ENCODE results near the gene SH3BP4.
A peak's percentile ranks its signal among the peaks of the same experiment; 100 is the strongest.
"Not testable (repeated sequence)": the region's sequence is repeated elsewhere in the genome, so short reads cannot be mapped to it uniquely, and the experiment has no call there.

Gene SH3BP4

GRCh38 chr2:235017441-235017840 is 65.6 kb downstream of the SH3BP4 start:
- no peak for DNase-seq (ENCODE audit: low read depth, low spot score)

- no peak for DNase-seq (ENCODE audit: low read depth, low spot score)
Observed at GRCh38 chr2:235018838-235019237, 67.0 kb downstream of the SH3BP4 start.

DNA sequence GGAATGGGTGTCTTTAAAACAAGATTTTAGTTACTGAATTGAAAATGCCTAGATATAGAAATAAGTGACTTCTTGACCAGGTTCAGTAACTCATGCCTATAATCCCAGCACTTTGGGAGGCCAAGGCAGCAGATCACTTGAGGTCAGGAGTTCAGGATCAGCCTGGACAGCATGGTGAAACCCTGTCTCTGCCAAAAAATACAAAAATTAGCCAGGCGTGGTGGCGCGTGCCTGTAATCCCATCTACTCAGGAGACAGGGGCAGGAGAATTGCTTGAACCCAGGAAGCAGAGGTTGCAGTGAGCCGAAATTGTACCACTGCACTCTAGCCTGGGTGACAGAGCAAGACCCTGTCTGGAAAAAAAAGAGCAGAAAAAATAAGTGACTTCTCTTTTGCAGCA is 68.3 kb downstream of the SH3BP4 start:
- DNase-seq (ENCODE audit: low read depth, low spot score) = not testable (repeated sequence)

DNA sequence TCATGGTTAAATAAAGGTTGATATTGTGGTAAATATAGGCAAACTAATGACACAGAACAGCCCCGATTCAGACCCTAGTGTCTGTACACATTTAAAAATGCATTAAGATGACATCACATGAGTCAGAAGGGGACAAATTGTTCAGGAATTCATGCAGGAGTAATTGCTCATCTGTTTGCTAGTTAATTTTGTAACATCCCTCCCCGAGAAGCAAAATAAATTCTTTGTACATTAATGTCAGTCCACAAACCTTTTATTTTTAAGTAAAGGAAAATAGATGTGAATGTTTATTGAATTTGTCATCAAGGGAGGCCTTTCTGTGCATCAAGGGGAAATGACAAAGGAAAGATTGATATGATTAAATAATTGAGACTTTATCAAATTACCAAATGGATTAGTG is 69.9 kb downstream of the SH3BP4 start:
- peak; percentile 65 for DNase-seq (ENCODE audit: low read depth, low spot score)

DNA sequence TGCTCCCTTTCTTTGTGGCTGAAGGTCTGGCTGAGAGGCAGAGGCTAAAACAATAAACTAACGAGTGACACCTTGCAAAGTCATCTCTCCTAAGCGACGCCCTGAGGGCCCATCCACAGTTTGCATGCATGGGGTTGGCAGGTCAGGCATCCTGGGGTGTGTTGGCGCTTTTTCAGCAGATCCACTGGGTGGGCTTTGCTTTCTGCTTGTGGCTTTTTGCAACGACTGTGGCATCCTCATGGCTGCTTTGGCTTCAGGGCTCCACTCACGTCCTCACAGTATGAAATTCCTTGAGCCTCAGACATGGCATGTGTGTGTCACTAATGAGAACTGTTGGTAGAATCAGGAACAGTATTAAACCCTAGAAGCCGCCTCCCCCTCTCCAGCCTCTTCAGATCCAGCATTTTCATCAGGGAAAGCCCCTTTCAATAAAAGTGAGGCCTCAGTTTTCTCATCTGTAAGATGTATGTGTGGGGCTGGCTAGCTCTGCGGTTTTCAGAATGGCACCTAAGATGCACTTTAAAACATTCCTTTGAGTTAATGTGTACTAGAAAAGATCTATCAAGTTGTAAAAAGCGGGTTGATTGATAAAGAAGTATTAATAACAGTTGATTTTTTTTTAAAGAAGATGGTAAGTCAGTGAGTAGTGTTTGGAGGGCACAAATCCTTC is 72.5 kb downstream of the SH3BP4 start:
- peak; percentile 53 for DNase-seq (ENCODE audit: low read depth, low spot score)

GRCh38 chr2:235024931-235025773 is 73.3 kb downstream of the SH3BP4 start:
- no peak for DNase-seq (ENCODE audit: low read depth, low spot score)

DNA sequence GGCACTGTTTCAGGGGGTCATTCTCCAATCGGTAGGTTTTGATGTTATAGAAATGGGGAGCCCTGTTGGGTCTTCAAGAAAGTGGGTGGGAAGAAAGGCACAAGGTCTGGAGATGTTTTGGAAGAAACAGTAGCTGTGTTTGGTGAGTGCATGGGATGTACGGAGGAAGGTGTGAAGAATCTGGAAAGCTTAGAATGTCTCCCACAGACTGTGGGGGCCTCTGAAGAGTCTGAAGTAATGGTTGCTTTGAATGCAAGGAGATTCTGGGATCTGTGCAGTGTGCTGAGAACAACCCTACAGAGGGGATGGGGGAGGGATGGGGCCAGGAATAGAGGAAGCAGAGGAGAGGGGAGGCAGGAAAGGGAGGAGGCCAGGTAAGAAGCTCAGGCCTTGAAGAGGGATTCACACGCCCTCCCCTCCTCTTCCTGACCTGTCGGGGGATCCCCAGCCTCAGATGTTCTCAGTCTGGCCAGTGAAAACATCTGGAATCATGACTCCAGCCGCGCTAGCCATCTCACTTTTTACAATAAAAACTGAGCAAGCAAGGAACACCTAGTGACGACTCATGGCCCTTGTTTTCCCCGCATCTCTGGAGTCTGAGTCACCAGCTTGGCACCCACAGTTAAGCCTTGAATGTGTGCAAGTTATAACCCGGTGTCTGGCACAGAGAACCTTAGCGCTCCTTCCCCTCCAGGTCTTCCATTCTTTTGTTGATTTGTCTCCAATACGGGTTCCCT is 74.2 kb downstream of the SH3BP4 start:
- peak; percentile 89 for DNase-seq (ENCODE audit: low read depth, low spot score)

DNA sequence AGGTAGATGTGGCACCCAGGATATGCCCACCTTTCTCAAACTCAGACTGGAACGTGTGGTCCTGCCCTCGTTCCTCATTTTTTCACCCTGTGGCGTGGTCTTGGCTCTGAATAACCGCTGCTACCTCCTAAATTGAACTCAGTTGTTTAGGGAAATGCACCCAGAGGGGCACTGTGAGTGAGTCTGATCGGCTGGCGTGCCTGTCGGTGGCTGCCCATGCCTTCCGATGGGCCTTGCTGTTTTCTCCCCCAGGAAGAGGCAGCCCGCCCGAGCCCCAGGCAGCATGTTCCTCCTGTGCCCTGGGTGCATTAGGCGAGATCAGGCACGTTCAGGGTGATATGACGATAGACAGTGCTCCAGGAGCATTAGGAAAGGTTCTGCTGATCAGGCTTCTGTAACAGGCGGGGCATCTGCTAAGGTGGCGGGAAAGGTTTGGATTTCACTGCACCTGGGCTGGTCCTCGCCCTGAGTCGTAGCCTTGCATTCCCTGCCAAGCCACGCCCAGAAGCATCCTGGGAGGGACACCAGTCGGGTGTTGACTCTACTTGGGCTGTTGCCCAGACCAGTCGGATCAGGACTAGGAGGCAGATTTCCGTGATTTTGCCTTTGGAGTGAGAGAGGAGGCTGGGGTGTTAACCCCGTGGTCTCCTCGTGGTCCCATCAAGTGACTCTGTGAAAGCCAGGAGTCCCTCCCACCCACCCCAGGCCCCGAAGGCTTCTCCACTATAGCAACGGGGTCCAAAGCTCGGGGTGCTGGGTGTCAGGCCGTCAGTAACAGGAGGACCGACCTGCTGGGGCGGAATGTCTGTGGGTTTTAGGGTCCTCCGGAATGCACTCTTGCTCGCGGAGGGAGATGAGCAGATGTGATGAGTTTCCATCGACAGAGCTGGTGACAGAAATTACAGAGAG is 75.1 kb downstream of the SH3BP4 start:
- DNase-seq (ENCODE audit: low read depth, low spot score) = peak; percentile 79

- peak; percentile 77 for DNase-seq (ENCODE audit: low read depth, low spot score)
Observed at GRCh38 chr2:235027558-235028214, 75.9 kb downstream of the SH3BP4 start.

GRCh38 chr2:235028646-235029045 is 76.8 kb downstream of the SH3BP4 start:
- no peak for DNase-seq (ENCODE audit: low read depth, low spot score)

- DNase-seq (ENCODE audit: low read depth, low spot score) = no peak
Observed at GRCh38 chr2:235029054-235029453, 77.2 kb downstream of the SH3BP4 start.

- DNase-seq (ENCODE audit: low read depth, low spot score) = no peak
Observed at GRCh38 chr2:235030126-235030525, 78.3 kb downstream of the SH3BP4 start.

DNA sequence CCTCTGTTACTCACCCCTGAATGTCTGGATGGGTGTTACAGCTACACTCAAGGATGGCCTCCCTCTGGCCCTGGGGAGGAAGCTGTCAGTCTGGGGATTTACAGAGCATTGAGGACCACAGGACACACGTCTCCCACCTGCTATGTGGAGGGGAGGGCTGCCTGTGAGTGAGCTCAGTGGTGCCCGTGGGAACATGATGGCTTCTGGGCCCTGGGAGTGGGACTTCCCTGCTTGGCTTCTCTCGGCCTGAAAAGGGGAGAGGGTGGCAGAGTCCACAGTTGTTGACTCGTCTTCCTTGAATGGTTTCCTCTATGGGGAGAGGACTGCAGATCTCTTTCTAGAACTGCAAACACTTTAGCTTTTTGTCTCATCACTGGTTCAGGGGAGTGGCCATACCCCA is 79.1 kb downstream of the SH3BP4 start:
- DNase-seq (ENCODE audit: low read depth, low spot score) = no peak

DNA sequence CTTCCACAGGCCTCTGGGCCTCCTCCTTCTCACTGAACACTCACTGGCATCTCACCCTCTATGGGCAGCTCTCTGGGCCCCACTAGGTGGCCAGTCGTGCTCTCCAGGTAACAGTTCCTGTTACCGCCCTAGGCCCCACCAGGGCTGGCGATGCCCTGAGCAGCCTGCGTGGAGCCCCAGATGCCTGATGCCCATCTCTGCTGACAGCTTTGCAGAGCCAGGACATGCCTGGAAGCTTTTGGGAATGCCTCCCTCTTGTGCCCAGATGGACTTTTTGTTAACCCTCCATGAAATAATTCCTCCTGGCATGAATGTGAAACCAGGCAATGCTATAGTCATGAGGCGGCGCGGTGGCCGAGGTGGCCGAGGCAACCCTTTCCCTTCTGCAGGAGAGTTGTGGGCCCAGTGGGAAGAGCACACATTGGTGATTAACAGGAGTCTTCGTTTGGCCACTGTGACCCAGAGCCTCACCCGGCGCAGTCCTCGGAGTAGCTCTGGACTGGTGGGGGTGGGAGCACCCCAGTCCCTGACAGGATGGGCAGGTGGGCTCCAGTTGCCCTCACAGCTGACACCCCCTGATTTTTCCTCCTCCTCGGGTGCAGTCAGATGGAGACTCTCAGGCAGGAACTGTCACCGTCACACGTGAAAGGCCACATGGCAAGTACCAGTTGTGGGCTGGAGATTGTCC is 80.0 kb downstream of the SH3BP4 start:
- no peak for DNase-seq (ENCODE audit: low read depth, low spot score)

GRCh38 chr2:235032466-235032865 is 80.6 kb downstream of the SH3BP4 start:
- DNase-seq (ENCODE audit: low read depth, low spot score) = no peak

DNA sequence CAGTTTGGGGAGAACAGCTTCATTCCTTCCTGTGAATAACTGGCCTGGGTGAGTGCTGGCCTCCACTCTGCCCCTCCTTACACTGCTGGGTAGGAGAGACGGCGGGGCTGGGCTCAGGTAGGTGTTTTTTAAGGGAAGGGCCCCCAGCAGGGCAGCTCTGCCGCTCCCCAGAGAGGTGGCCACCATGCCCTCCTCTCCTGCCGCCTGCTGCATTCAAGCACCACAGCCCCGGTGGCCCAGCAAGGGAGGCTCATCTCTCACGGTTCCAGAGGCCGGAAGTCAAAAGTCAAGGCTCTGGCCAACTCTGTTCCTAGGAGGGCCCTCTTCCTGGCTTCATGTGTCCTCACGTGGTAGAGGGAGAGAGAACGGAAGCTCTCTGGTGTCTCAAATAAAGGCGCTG is 81.1 kb downstream of the SH3BP4 start:
- no peak for DNase-seq (ENCODE audit: low read depth, low spot score)

- no peak for DNase-seq (ENCODE audit: low read depth, low spot score)
Observed at GRCh38 chr2:235034265-235035118, 82.7 kb downstream of the SH3BP4 start.

DNA sequence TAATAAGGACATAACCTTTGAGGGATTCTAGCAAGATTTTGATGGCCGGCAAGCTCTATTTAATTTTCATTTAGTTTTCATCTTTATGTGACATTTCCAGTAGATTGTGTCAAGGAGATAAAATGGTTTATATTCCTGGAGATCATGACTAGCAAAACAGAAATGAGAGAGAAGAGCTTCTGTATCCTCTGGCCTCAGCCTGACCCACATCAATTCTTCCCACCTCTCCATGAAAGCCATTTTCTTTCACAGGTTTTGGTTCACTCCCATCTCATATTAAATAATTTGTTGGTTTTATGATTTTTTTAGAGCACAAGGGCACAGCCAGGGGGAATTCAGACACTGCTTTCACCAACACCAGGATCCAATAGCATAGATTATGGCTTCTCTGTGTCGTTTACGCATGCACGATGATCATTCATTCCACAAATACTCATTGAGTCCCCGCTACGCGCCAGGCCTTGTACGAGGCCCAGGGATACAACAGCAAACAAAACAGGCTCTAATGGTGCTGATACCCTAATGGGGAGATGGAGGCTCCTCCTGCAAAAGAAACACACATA is 85.9 kb downstream of the SH3BP4 start:
- DNase-seq (ENCODE audit: low read depth, low spot score) = no peak
